Measurements from ENCODE around the gene ZNRF4.

The ZNRF4 gene

DNA sequence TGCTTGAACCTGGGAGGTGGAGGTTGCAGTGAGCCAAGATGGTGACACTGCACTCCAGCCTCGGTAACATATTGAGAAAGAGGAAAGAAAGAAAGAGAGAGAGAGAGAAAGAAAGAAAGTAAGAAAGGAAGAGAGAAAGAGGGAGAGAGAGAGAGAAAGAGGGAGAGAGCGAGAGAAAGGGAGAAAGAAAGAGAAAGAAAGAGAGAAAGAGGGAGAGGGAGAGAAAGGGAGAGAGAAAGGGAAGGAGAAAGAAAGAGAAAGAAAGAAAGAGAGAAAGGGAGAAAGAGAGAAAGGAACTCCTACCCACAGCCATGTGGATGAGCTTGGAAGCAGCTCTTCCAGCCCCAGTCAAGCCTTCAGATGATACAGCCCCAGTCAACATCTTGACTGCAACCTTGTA, 46.7 kb downstream of the ZNRF4 start:
- TF ChIP-seq, protein P1, sequence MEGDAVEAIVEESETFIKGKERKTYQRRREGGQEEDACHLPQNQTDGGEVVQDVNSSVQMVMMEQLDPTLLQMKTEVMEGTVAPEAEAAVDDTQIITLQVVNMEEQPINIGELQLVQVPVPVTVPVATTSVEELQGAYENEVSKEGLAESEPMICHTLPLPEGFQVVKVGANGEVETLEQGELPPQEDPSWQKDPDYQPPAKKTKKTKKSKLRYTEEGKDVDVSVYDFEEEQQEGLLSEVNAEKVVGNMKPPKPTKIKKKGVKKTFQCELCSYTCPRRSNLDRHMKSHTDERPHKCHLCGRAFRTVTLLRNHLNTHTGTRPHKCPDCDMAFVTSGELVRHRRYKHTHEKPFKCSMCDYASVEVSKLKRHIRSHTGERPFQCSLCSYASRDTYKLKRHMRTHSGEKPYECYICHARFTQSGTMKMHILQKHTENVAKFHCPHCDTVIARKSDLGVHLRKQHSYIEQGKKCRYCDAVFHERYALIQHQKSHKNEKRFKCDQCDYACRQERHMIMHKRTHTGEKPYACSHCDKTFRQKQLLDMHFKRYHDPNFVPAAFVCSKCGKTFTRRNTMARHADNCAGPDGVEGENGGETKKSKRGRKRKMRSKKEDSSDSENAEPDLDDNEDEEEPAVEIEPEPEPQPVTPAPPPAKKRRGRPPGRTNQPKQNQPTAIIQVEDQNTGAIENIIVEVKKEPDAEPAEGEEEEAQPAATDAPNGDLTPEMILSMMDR (IDR thresholded peaks at IDR 0.05), result no peak
- Histone ChIP-seq H3K4me3 (no peak overlapping the region), H3K27ac (no peak overlapping the region)
- DNase-seq (ENCODE audit: low spot score), result no peak

DNA sequence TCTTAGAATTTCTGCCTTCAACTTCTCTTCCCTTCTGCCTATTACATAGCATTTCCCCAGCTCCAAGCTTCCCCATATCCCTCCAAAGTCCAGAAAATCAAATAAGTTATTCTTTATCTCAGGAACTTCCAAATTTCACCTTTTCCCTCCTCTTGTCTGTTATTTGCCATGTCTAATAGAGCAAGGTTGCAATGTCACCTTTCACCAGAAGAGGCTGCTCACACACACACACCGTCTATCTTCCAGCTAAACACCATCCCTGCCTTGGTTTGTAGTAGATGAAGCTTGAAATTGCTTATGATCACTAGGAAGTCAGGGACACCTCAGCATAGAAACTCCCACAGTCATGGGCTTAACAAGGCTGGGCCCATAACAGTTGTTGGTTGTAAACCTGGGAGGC, 48.4 kb downstream of the ZNRF4 start:
- TF ChIP-seq, protein P1 (IDR thresholded peaks at IDR 0.05), result no peak
- no peak for DNase-seq (ENCODE audit: low spot score)
- Histone ChIP-seq H3K27ac (no peak overlapping the region), H3K4me3 (no peak overlapping the region)

DNA sequence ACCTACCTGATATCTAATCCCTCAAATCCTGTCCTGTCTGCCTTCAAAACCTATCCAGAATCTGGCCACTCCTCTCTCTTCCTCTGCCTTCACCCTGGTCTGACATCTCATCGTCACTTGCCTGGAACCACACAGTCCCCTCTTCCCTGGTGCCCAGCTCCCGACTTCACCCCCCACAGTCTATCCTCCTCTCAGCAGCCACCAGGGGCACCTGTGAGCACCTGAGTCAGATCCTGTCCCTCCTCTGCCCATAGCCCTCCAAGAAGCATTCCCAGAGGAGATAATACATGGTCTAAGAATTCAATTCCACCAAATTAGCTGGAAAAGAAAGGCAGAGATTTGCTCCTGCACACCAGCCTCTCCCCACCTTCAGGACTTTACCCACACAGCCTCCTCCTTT, 48.9 kb downstream of the ZNRF4 start:
- H3K4me3 ChIP-seq, result no peak overlapping the region
- TF ChIP-seq, protein P1 (IDR thresholded peaks at IDR 0.05), result no peak
- no peak overlapping the region for H3K27ac ChIP-seq
- no peak for DNase-seq (ENCODE audit: low spot score)
